Measurements from ENCODE around the gene PCDHA12. TPM values are rescaled to one million over a fixed set of nuclear protein-coding genes. Genes with fewer than 3 reads are reported as not detected.
"Not testable (repeated sequence)": the region's sequence is repeated elsewhere in the genome, so short reads cannot be mapped to it uniquely, and the experiment has no call there.

PCDHA12 gene
- total and polyA plus RNA-seq, 7 experiments from 2014 or later: not detected

DNA sequence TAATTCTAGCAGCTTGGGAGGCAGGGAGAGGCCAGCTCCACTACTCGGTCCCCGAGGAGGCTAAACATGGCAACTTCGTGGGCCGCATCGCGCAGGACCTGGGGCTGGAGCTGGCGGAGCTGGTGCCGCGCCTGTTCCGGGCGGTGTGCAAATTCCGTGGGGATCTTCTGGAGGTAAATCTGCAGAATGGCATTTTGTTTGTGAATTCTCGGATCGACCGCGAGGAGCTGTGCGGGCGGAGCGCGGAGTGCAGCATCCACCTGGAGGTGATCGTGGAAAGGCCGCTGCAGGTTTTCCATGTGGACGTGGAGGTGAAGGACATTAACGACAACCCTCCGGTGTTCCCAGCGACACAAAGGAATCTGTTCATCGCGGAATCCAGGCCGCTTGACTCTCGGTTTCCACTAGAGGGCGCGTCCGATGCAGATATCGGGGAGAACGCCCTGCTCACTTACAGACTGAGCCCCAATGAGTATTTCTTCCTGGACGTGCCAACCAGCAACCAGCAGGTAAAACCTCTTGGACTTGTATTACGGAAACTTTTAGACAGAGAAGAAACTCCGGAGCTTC, 40.6 kb upstream of the PCDHA12 start:
- Mint-ChIP-seq H3K36me3 (peaks cover 0 to 24% (median 4%) of the 10 kb centered on the region in 5 donors), H3K4me3 (peak overlapping the region in 1 of 10 donors; percentile 5), H3K27ac (peak overlapping the region in 1 of 9 donors; percentile 18), H3K27me3 (peaks cover 0 to 58% (median 36%) of the 10 kb centered on the region in 5 donors), H3K9me3 (peaks cover 2 to 65% (median 22%) of the 10 kb centered on the region in 11 donors)
- ATAC-seq; intact Hi-C loops (cut with micrococcal nuclease); H3K36me3 ChIP-seq (ENCODE audit: control insufficient read depth in 2 of 3, insufficient read depth in 3 of 3, low read length in 3 of 3); H3K4me1 ChIP-seq (ENCODE audit: control insufficient read depth in 2 of 2, insufficient read depth in 2 of 2, low read length in 2 of 2); H3K4me1 Mint-ChIP-seq; H3K4me3 ChIP-seq (ENCODE audit: low read length); CTCF ChIA-PET; H3K27me3 ChIP-seq (ENCODE audit: control insufficient read depth in 2 of 2, insufficient read depth in 2 of 2, low read length in 2 of 2); POLR2A ChIA-PET; H3K27ac ChIP-seq (ENCODE audit: low read depth, low read length); DNase-seq: not testable (repeated sequence)
- H3K9me3 ChIP-seq (ENCODE audit: control insufficient read depth in 2 of 3, low read length in 3 of 3): peaks cover 0 to 34% (median 3%) of the 10 kb centered on the region in 3 experiments

- H3K4me1 ChIP-seq (ENCODE audit: control insufficient read depth in 2 of 2, insufficient read depth in 2 of 2, low read length in 2 of 2): no peaks in the 10 kb centered on the region
- intact Hi-C loops (cut with micrococcal nuclease): no loop called here
- ATAC-seq (no peak), DNase-seq (no peak)
- no peak overlapping the region for H3K27ac Mint-ChIP-seq
- no peak overlapping the region for H3K4me3 Mint-ChIP-seq
- peaks cover 0 to 68% (median 46%) of the 10 kb centered on the region in 5 donors for H3K27me3 Mint-ChIP-seq
- ChIA-PET POLR2A (no interaction called here), CTCF (no interaction called here)
- peaks cover 11 to 71% (median 34%) of the 10 kb centered on the region in 11 donors for H3K9me3 Mint-ChIP-seq
- no peak overlapping the region for H3K4me3 ChIP-seq (ENCODE audit: low read length)
- H3K4me1 Mint-ChIP-seq: no peaks in the 10 kb centered on the region
- H3K36me3 ChIP-seq (ENCODE audit: control insufficient read depth in 2 of 3, insufficient read depth in 3 of 3, low read length in 3 of 3): no peaks in the 10 kb centered on the region
- H3K36me3 Mint-ChIP-seq: peaks cover 0 to 32% (median 4%) of the 10 kb centered on the region in 5 donors
- peaks cover 0 to 7% of the 10 kb centered on the region in 2 donors for H3K27me3 ChIP-seq (ENCODE audit: control insufficient read depth in 2 of 2, insufficient read depth in 2 of 2, low read length in 2 of 2)
- H3K27ac ChIP-seq (ENCODE audit: low read depth, low read length): no peak overlapping the region
- peaks cover 0 to 26% (median 4%) of the 10 kb centered on the region in 3 experiments for H3K9me3 ChIP-seq (ENCODE audit: control insufficient read depth in 2 of 3, low read length in 3 of 3)
Observed at GRCh38 chr5:140835622-140836510, 39.2 kb upstream of the PCDHA12 start.

- peaks cover 0 to 14% (median 0%) of the 10 kb centered on the region in 5 donors for H3K36me3 Mint-ChIP-seq
- no peak within 1 kb of the TSS for H3K27ac ChIP-seq (ENCODE audit: low read depth, low read length)
- H3K27me3 Mint-ChIP-seq: peaks cover 0 to 45% (median 37%) of the 10 kb centered on the region in 5 donors
- POLR2A ChIA-PET: no interaction called here
- peaks cover 0 to 19% (median 4%) of the 10 kb centered on the region in 3 experiments for H3K9me3 ChIP-seq (ENCODE audit: control insufficient read depth in 2 of 3, low read length in 3 of 3)
- peak within 1 kb of the TSS in 2 of 9 donors; percentile 39 to 51 for H3K27ac Mint-ChIP-seq
- ATAC-seq (no peak), DNase-seq (no peak)
- no peaks in the 10 kb centered on the region for H3K4me1 Mint-ChIP-seq
- H3K27me3 ChIP-seq (ENCODE audit: control insufficient read depth in 2 of 2, insufficient read depth in 2 of 2, low read length in 2 of 2): no peaks in the 10 kb centered on the region
- CTCF ChIA-PET: no interaction called here
- intact Hi-C loops (cut with micrococcal nuclease): loop anchor here in 1 of 2 donors (5.0 kb wide), 1 partner anchor 41 kb away; the partner anchor contains the start of gene PCDHA13
- no peak within 1 kb of the TSS for H3K4me3 ChIP-seq (ENCODE audit: low read length)
- H3K36me3 ChIP-seq (ENCODE audit: control insufficient read depth in 2 of 3, insufficient read depth in 3 of 3, low read length in 3 of 3): no peaks in the 10 kb centered on the region
- H3K4me1 ChIP-seq (ENCODE audit: control insufficient read depth in 2 of 2, insufficient read depth in 2 of 2, low read length in 2 of 2): no peaks in the 10 kb centered on the region
- H3K4me3 Mint-ChIP-seq: peak within 1 kb of the TSS in 2 of 10 donors; percentile 3 to 18
- peaks cover 5 to 63% (median 25%) of the 10 kb centered on the region in 11 donors for H3K9me3 Mint-ChIP-seq
Observed at GRCh38 chr5:140840978-140841962, 33.8 kb upstream of the PCDHA12 start, which contains the start of gene PCDHA8. Gene PCDHA8 (plus strand): TSS chr5:140841187. CDS start chr5:140841322, 135 bp downstream.

DNA sequence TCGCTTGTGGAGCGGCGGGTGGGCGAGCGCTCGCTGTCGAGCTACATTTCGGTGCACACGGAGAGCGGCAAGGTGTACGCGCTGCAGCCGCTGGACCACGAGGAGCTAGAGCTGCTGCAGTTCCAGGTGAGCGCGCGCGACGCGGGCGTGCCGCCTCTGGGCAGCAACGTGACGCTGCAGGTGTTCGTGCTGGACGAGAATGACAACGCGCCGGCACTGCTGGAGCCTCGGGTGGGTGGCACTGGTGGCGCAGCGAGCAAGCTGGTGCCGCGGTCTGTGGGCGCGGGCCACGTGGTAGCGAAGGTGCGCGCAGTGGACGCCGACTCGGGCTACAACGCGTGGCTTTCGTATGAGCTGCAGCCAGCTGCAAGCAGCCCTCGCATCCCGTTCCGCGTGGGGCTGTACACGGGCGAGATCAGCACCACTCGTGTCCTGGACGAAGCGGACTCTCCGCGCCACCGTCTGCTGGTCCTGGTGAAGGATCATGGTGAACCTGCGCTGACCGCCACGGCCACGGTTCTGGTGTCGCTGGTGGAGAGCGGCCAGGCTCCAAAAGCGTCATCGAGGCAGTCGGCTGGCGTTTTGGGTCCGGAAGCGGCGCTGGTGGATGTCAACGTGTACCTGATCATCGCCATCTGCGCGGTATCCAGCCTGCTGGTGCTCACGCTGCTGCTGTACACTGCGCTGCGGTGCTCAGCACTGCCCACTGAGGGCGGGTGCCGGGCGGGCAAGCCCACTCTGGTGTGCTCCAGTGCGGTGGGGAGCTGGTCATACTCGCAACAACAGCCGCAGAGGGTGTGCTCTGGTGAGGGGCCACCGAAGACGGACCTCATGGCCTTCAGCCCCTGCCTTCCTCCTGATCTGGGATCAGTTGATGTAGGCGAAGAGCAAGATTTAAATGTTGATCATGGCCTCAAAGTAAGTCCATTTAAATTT, 32.0 kb upstream of the PCDHA12 start:
- Mint-ChIP-seq H3K9me3 (peaks cover 10 to 71% (median 22%) of the 10 kb centered on the region in 11 donors), H3K4me1 (no peaks in the 10 kb centered on the region), H3K4me3 (no peak overlapping the region), H3K27ac (no peak overlapping the region), H3K36me3 (peaks cover 0 to 16% (median 0%) of the 10 kb centered on the region in 5 donors), H3K27me3 (peaks cover 0 to 50% (median 43%) of the 10 kb centered on the region in 5 donors)
- CTCF ChIA-PET: no interaction called here
- Histone ChIP-seq H3K27me3 (ENCODE audit: control insufficient read depth in 2 of 2, insufficient read depth in 2 of 2, low read length in 2 of 2) (no peaks in the 10 kb centered on the region), H3K4me3 (ENCODE audit: low read length) (no peak overlapping the region), H3K36me3 (ENCODE audit: control insufficient read depth in 2 of 3, insufficient read depth in 3 of 3, low read length in 3 of 3) (no peaks in the 10 kb centered on the region), H3K27ac (ENCODE audit: low read depth, low read length) (no peak overlapping the region), H3K4me1 (ENCODE audit: control insufficient read depth in 2 of 2, insufficient read depth in 2 of 2, low read length in 2 of 2) (no peaks in the 10 kb centered on the region), H3K9me3 (ENCODE audit: control insufficient read depth in 2 of 3, low read length in 3 of 3) (peaks cover 0 to 14% (median 4%) of the 10 kb centered on the region in 3 experiments)
- POLR2A ChIA-PET: no interaction called here
- ATAC-seq: no peak
- no peak for DNase-seq
- intact Hi-C loops (cut with micrococcal nuclease): loop anchor here in 1 of 2 donors (5.0 kb wide), 1 partner anchor 39 kb away; the partner anchor contains the start of gene PCDHA13

DNA sequence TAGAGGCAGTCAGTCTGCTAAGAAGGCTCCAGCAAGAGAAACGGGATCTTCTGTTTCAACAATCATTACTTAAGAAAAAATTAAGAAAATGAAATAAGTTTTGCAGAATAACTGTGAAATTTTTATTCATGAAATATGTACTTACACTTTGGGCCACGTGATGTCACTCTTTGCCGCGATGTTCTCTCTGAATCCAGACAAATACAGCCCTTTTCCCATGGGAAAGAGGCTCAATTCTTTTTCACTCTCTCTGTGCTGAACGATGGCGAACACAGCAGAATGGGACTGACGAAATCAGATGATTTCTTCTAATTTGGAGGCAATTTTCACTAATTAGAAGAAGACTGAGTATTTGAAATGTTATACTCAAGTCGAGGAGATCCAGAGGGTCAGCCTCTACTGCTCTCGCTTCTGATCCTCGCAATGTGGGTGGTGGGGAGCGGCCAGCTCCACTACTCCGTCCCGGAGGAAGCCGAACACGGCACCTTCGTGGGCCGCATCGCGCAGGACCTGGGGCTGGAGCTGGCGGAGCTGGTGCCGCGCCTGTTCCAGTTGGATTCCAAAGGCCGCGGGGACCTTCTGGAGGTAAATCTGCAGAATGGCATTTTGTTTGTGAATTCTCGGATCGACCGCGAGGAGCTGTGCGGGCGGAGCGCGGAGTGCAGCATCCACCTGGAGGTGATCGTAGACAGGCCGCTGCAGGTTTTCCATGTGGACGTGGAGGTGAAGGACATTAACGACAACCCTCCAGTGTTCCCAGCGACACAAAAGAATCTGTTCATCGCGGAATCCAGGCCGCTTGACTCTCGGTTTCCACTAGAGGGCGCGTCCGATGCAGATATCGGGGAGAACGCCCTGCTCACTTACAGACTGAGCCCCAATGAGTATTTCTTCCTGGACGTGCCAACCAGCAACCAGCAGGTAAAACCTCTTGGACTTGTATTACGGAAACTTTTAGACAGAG, 26.7 kb upstream of the PCDHA12 start, which contains the start of gene PCDHA9:
TSS of gene PCDHA9 (plus strand) at position 244 of the 964 bp plus-strand sequence. CDS start at position 358, 114 bp downstream.
- H3K27me3 ChIP-seq (ENCODE audit: control insufficient read depth in 2 of 2, insufficient read depth in 2 of 2, low read length in 2 of 2); CTCF ChIA-PET; H3K4me3 Mint-ChIP-seq; H3K27ac Mint-ChIP-seq; H3K4me1 ChIP-seq (ENCODE audit: control insufficient read depth in 2 of 2, insufficient read depth in 2 of 2, low read length in 2 of 2); H3K36me3 ChIP-seq (ENCODE audit: control insufficient read depth in 2 of 3, insufficient read depth in 3 of 3, low read length in 3 of 3); DNase-seq; H3K4me1 Mint-ChIP-seq; ATAC-seq; H3K27ac ChIP-seq (ENCODE audit: low read depth, low read length); POLR2A ChIA-PET; H3K4me3 ChIP-seq (ENCODE audit: low read length); intact Hi-C loops (cut with micrococcal nuclease): not testable (repeated sequence)
- H3K9me3 ChIP-seq (ENCODE audit: control insufficient read depth in 2 of 3, low read length in 3 of 3): peaks cover 0 to 12% (median 0%) of the 10 kb centered on the region in 3 experiments
- Mint-ChIP-seq H3K36me3 (peaks cover 0 to 15% (median 0%) of the 10 kb centered on the region in 5 donors), H3K9me3 (peaks cover 0 to 62% (median 10%) of the 10 kb centered on the region in 11 donors), H3K27me3 (peaks cover 0 to 40% (median 29%) of the 10 kb centered on the region in 5 donors)
